HepG2 (cell line): ENCODE results near the gene MPG. TPM values are rescaled to one million over a fixed set of nuclear protein-coding genes. Genes with fewer than 3 reads are reported as not detected.
"Not testable (repeated sequence)": the region's sequence is repeated elsewhere in the genome, so short reads cannot be mapped to it uniquely, and the experiment has no call there.

Experiments used
- ATAC-seq: fragments of 200-7000 bp; cut with Tn5 transposase; 3 replicates; pipeline ENCODE4 v1.9.1; 2020; ENCODE audit warnings: mild to moderate bottlenecking, moderate library complexity
- BruUV-seq: library from RNA; stranded (reverse); fragments of 400-500 nt; replicated peaks from 2 replicates; lab custom pipeline; 2021; lab: Mats Ljungman, UMichigan
- CTCF ChIA-PET: fragments of 300-600 bp; formaldehyde crosslinking; extraction: SDS; loops from one replicate; lab custom pipeline; 2021; ENCODE audit warnings: low total read pairs, inconsistent platforms, low intra/inter-chr PET ratio; lab: Yijun Ruan, JAX
- POLR2A ChIA-PET: fragments of 350-600 bp; sonication (Branson Sonifier 250); formaldehyde crosslinking; loops from one replicate; lab custom pipeline; 2020; ENCODE audit warnings: antibody characterized with exemption, inconsistent platforms; lab: Yijun Ruan, JAX
- DNase-seq: peaks from one replicate; pipeline ENCODE4 v3.0.0-alpha.2; 2015; ENCODE audit warnings: low spot score
- FAIRE-seq: peaks from 3 replicates; lab custom pipeline; 2011; peaks lifted over from hg19 to GRCh38; lab: Jason Lieb, UNC
- H2AFZ ChIP-seq: one replicate; pipeline ENCODE4 v1.6.1; 2011; ENCODE audit warnings: low read length, inconsistent platforms
- H3K27ac ChIP-seq: fragments of 300-600 bp; 3 replicates; pipeline ENCODE4 v1.8.0; 2011; ENCODE audit warnings: mixed run types, mild to moderate bottlenecking, mixed read lengths, low read length, inconsistent platforms; ENCODE audit not compliant: insufficient read depth; ENCODE audit errors: extremely low read length
- H3K27me3 ChIP-seq, 2 experiments: fragments of 200-600 bp in 1 of 2; 2 replicates in 1 of 2; 3 replicates in 1 of 2; pipeline versions ENCODE4 v1.6.0 to v1.8.0; 2011; ENCODE audit warnings: low read length in 2 of 2, mild to moderate bottlenecking in 2 of 2, moderate library complexity in 2 of 2, inconsistent platforms in 1 of 2; ENCODE audit not compliant: insufficient read depth in 2 of 2, control insufficient read depth in 1 of 2
- H3K36me3 ChIP-seq, 2 experiments: fragments of 200-600 bp in 1 of 2; replicated peaks in 1 of 2; 2 replicates in 1 of 2; 3 replicates in 1 of 2; pipeline versions ENCODE4 v1.5.1 to v1.8.0; 2011; ENCODE audit warnings: low read length in 2 of 2, inconsistent platforms in 1 of 2; ENCODE audit not compliant: insufficient read depth in 2 of 2, control insufficient read depth in 1 of 2
- H3K4me1 ChIP-seq: 2 replicates; pipeline ENCODE4 v1.5.1; 2012; ENCODE audit warnings: low read length, inconsistent platforms; ENCODE audit not compliant: insufficient read depth
- H3K4me2 ChIP-seq: 2 replicates; pipeline ENCODE4 v1.6.0; 2011; ENCODE audit warnings: low read depth, low read length, inconsistent platforms
- H3K4me3 ChIP-seq, 3 experiments: fragments of 200-600 bp in 1 of 3; sonication (generic), shearing (Covaris generic) in 1 of 3; replicated peaks in 1 of 3; 2 replicates each; pipeline ENCODE4 v1.5.1; 2011 to 2016; ENCODE audit warnings: low read length in 3 of 3, inconsistent platforms in 2 of 3, low read depth in 2 of 3, mild to moderate bottlenecking in 2 of 3, control low read depth in 1 of 3, mixed read lengths in 1 of 3; ENCODE audit not compliant: insufficient read depth in 1 of 3
- H3K79me2 ChIP-seq: one replicate; pipeline ENCODE4 v1.6.1; 2011; ENCODE audit warnings: low read length, inconsistent platforms; ENCODE audit not compliant: insufficient read depth
- H3K9ac ChIP-seq: 2 replicates; pipeline ENCODE4 v1.6.0; 2011; ENCODE audit warnings: mild to moderate bottlenecking, low read depth, low read length, inconsistent platforms; ENCODE audit not compliant: insufficient read depth
- H3K9me3 ChIP-seq: 2 replicates; pipeline ENCODE4 v1.5.1; 2012; ENCODE audit warnings: mild to moderate bottlenecking, low read length
- H4K20me1 ChIP-seq: 2 replicates; pipeline ENCODE4 v1.6.0; 2011; ENCODE audit warnings: inconsistent platforms, mild to moderate bottlenecking, low read length, moderate library complexity; ENCODE audit not compliant: insufficient read depth
- AHR ChIP-seq: IDR thresholded peaks from 2 replicates; pipeline ENCODE4 v1.6.1; 2018; ENCODE audit warnings: missing genetic modification reagents, missing compliant biosample characterization
- ERF ChIP-seq: IDR thresholded peaks from 2 replicates; pipeline ENCODE4 v1.6.1; 2018; ENCODE audit warnings: missing biosample characterization, missing genetic modification reagents
- FOXK2 ChIP-seq: fragments of 450-650 bp; IDR thresholded peaks from 2 replicates; pipeline ENCODE4 v1.6.1; 2016
- GPN1 ChIP-seq: sonication (generic); formaldehyde crosslinking; IDR thresholded peaks from 2 replicates; pipeline ENCODE4 v1.5.1; 2020; ENCODE audit warnings: missing genetic modification reagents, borderline replicate concordance
- LBX2 ChIP-seq: sonication (generic); formaldehyde crosslinking; IDR thresholded peaks from 2 replicates; pipeline ENCODE4 v1.5.0; 2020; ENCODE audit warnings: missing genetic modification reagents, mild to moderate bottlenecking, borderline replicate concordance
- NFYB ChIP-seq: sonication (generic); formaldehyde crosslinking; IDR thresholded peaks from 2 replicates; pipeline ENCODE4 v1.4.0; 2020; ENCODE audit warnings: missing genetic modification reagents
- SMAD3 ChIP-seq: sonication (generic); formaldehyde crosslinking; IDR thresholded peaks from 2 replicates; pipeline ENCODE4 v1.4.0; 2020; ENCODE audit warnings: missing genetic modification reagents
- SRF ChIP-seq: IDR thresholded peaks from 2 replicates; pipeline ENCODE4 v1.6.1; 2011; ENCODE audit warnings: mild to moderate bottlenecking, low read depth, low read length, moderate library complexity
- ZBTB21 ChIP-seq: sonication (generic); formaldehyde crosslinking; IDR thresholded peaks from 2 replicates; pipeline ENCODE4 v1.4.0; 2020; ENCODE audit warnings: missing genetic modification reagents
- ZNF264 ChIP-seq: sonication (generic); formaldehyde crosslinking; IDR thresholded peaks from 2 replicates; pipeline ENCODE4 v1.4.0; 2020; ENCODE audit warnings: missing genetic modification reagents
- ZNF292 ChIP-seq: sonication (generic); formaldehyde crosslinking; IDR thresholded peaks from 2 replicates; pipeline ENCODE4 v1.8.1; 2022; ENCODE audit warnings: mild to moderate bottlenecking, low read depth, missing genetic modification reagents, borderline replicate concordance
- ZNF615 ChIP-seq: sonication (generic); formaldehyde crosslinking; IDR thresholded peaks from 2 replicates; pipeline ENCODE4 v1.5.0; 2020; ENCODE audit warnings: mild to moderate bottlenecking, missing genetic modification reagents, borderline replicate concordance
- ZSCAN29 ChIP-seq: sonication (generic); formaldehyde crosslinking; conservative IDR thresholded peaks from 2 replicates; pipeline ENCODE4 v1.4.0; 2020; ENCODE audit warnings: mild to moderate bottlenecking, missing genetic modification reagents
- ZZZ3 ChIP-seq: sonication (generic); formaldehyde crosslinking; IDR thresholded peaks from 2 replicates; pipeline ENCODE4 v1.4.0; 2020; ENCODE audit warnings: missing genetic modification reagents, mild to moderate bottlenecking, borderline replicate concordance
- WGBS: methylation state at CpG from one replicate; pipeline ENCODE4 v1.1.6; 2017; ENCODE audit warnings: low lambda C conversion rate; 5-methylcytosine and 5-hydroxymethylcytosine counted together
- in situ Hi-C: cut with HindIII; loops from 2 replicates; pipeline ENCODE4 v1.10.0; 2017; ENCODE audit warnings: low pct_unique_long_range_greater_than_20kb; ENCODE audit not compliant: extremely low pct_ligation_motif_present
- intact Hi-C: fragments of 100-400 bp; cut with micrococcal nuclease; formaldehyde crosslinking; loops from one replicate; pipeline ENCODE4 v1.10.0; 2022; ENCODE audit not compliant: unreplicated experiment
- polyA plus RNA-seq, 8 experiments: library from polyadenylated mRNA; depleted of rRNA in 3 of 8; stranded (reverse) in 7 of 8; unstranded in 1 of 8; fragments of >200 nt; fragmentation: Illumina TruSeq in 4 of 8; extraction: Trizol in 4 of 8; gene quantifications; 2 replicates each; pipeline versions ENCODE4 v1.2.1 to v1.2.3, GENCODE V29; 2011 to 2016; ENCODE audit warnings: low read depth in 4 of 8, missing spikeins in 1 of 8, mixed read lengths in 1 of 8; ENCODE audit not compliant: insufficient read depth in 1 of 8
- total RNA-seq, 5 experiments: library from RNA; depleted of rRNA; stranded (reverse); fragments of >200 nt; fragmentation: Illumina TruSeq; extraction: Trizol; gene quantifications; 2 replicates each; pipeline ENCODE4 v1.2.3, GENCODE V29; 2016; ENCODE audit warnings: low read depth in 1 of 5
- TF ChIP-seq, protein P1 (sequence below): sonication (generic); formaldehyde crosslinking; IDR thresholded peaks from 2 replicates; pipeline ENCODE4 v1.5.0; 2020; ENCODE audit warnings: missing genetic modification reagents
- TF ChIP-seq, protein P2 (sequence below): sonication (generic); formaldehyde crosslinking; conservative IDR thresholded peaks from 2 replicates; pipeline ENCODE4 v1.8.0; 2022; ENCODE audit warnings: low read depth, missing genetic modification reagents

The MPG gene
- total and polyA plus RNA-seq, 2 of the 13 experiments (the other 11 are each of a cell fraction or from before 2014, with no cell fraction given) = 59.1 to 62.5 TPM

DNA sequence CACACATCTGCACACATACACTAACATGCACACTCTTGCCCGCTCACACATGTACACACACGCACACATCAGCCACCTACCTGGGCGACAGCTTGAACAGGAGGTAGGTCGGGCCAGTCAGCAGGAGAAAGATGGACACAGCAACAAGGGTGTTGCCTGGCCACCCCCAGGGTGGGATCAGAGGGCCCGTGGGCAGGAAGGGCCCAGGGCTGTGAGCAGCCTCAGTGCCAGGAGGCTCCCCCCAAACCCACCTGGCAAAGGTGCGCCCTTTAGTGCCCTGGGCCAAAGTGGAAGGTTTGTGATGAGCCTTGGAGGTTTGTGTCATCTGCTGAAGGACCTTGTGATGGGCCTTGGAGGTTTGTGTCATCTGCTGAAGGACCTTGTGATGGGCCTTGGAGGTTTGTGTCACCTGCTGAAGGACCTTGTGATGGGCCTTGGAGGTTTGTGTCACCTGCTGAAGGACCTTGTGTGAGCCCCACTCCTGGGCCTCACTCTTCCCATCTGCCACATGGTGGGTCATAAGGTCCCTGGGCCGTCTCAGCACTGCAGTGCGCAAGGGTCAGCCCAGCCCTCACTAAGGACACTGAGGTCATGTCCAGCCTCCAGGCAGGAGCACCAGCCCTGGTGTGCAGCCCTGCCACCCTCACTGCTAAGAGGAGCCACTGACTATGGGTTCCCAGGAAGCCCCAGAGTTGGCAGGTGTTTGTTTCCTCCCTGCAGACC, 44.7 kb upstream of the MPG start:
- H2AFZ ChIP-seq, POLR2A ChIA-PET, H3K79me2 ChIP-seq, H3K9me3 ChIP-seq, CTCF ChIA-PET, ATAC-seq, H3K36me3 ChIP-seq, BruUV-seq, DNase-seq, H3K4me2 ChIP-seq, H3K27ac ChIP-seq, H3K9ac ChIP-seq, in situ Hi-C loops, intact Hi-C loops, H3K4me3 ChIP-seq, FAIRE-seq, H3K27me3 ChIP-seq, H4K20me1 ChIP-seq: not testable (repeated sequence)
- 57% methylated on average over 1 of the region's 8 CpGs for WGBS
- peaks cover 13% of the 10 kb centered on the region for H3K4me1 ChIP-seq

GRCh38 chr16:33877-34647, 44.0 kb upstream of the MPG start:
- BruUV-seq = no TSS peak
- Histone ChIP-seq H3K27ac (no peak overlapping the region), H3K36me3 (no peaks in the 10 kb centered on the region), H4K20me1 (no peaks in the 10 kb centered on the region), H3K4me1 (peaks cover 13% of the 10 kb centered on the region), H3K9me3 (no peaks in the 10 kb centered on the region), H3K79me2 (no peaks in the 10 kb centered on the region), H3K4me3 (no peak overlapping the region), H2AFZ (no peak overlapping the region), H3K27me3 (no peaks in the 10 kb centered on the region), H3K4me2 (no peak overlapping the region), H3K9ac (no peak overlapping the region)
- no peak for ATAC-seq
- no peak for DNase-seq
- no peak for FAIRE-seq
- in situ Hi-C loops = no loop called here
- WGBS = 81% methylated on average over 16 of the region's 21 CpGs
- ChIA-PET POLR2A (no interaction called here), CTCF (no interaction called here)
- intact Hi-C loops = no loop called here
- TF ChIP-seq NFYB (CRISPR knock-in tag) (no peak), ZNF264 (CRISPR knock-in tag) (no peak), AHR (CRISPR knock-in tag) (no peak), FOXK2 (no peak), SRF (no peak), SMAD3 (CRISPR knock-in tag) (no peak), ZSCAN29 (CRISPR knock-in tag) (no peak), ZZZ3 (no peak), GPN1 (CRISPR knock-in tag) (no peak), ZNF292 (no peak), ZBTB21 (CRISPR knock-in tag) (no peak), LBX2 (CRISPR knock-in tag) (no peak), ERF (CRISPR knock-in tag) (no peak), ZNF615 (CRISPR knock-in tag) (no peak)
- TF ChIP-seq, protein P1, sequence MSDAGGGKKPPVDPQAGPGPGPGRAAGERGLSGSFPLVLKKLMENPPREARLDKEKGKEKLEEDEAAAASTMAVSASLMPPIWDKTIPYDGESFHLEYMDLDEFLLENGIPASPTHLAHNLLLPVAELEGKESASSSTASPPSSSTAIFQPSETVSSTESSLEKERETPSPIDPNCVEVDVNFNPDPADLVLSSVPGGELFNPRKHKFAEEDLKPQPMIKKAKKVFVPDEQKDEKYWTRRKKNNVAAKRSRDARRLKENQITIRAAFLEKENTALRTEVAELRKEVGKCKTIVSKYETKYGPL (CRISPR knock-in tag) = no peak
- TF ChIP-seq, protein P2, sequence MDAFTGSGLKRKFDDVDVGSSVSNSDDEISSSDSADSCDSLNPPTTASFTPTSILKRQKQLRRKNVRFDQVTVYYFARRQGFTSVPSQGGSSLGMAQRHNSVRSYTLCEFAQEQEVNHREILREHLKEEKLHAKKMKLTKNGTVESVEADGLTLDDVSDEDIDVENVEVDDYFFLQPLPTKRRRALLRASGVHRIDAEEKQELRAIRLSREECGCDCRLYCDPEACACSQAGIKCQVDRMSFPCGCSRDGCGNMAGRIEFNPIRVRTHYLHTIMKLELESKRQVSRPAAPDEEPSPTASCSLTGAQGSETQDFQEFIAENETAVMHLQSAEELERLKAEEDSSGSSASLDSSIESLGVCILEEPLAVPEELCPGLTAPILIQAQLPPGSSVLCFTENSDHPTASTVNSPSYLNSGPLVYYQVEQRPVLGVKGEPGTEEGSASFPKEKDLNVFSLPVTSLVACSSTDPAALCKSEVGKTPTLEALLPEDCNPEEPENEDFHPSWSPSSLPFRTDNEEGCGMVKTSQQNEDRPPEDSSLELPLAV (CRISPR knock-in tag) = no peak
